Measurements from ENCODE around the gene KIF22. TPM values are rescaled to one million over a fixed set of nuclear protein-coding genes. Genes with fewer than 3 reads are reported as not detected.

Gene KIF22
- total and polyA plus RNA-seq, 9 of the 15 experiments (the other 6 are each of a cell fraction or from before 2014, with no cell fraction given) = 8.7 to 232 (median 131) TPM

DNA sequence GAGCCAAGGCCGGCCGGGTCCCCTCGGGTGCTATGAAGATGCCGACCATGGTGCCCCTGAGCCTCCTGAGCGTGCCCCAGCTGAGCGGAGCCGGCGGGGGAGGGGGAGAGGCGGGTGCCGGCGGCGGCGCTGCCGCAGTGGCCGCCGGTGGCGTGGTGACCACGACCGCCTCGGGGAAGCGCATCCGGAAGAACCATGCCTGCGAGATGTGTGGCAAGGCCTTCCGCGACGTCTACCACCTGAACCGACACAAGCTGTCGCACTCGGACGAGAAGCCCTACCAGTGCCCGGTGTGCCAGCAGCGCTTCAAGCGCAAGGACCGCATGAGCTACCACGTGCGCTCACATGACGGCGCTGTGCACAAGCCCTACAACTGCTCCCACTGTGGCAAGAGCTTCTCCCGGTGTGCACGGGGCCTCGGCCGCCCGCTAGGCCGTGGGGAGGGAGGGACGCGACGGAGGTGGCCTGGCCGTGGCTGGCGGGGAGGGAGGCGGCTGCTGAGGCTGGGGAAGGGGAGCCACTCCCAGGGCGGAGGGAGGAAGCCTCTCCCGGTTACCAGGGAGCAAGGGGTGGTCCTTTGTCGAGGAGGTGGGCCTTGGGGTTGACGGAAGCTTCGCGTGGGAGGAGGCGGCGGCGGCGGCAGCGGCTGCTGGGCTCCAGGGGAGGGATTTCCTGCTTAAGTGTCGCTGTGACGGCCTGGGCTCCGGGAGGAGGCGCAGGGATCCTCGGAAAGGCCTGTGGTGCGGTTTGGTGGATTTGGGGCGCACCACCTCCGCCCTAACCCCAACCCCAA is 17.1 kb downstream of the KIF22 start (continued):
- peak; percentile 51; the same call in 1 of the 2 replicates for TF ChIP-seq E2F3 (CRISPR knock-in tag; IDR thresholded peaks at IDR 0.05)
- TF ChIP-seq, protein P1, sequence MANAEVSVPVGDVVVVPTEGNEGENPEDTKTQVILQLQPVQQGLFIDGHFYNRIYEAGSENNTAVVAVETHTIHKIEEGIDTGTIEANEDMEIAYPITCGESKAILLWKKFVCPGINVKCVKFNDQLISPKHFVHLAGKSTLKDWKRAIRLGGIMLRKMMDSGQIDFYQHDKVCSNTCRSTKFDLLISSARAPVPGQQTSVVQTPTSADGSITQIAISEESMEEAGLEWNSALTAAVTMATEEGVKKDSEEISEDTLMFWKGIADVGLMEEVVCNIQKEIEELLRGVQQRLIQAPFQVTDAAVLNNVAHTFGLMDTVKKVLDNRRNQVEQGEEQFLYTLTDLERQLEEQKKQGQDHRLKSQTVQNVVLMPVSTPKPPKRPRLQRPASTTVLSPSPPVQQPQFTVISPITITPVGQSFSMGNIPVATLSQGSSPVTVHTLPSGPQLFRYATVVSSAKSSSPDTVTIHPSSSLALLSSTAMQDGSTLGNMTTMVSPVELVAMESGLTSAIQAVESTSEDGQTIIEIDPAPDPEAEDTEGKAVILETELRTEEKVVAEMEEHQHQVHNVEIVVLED (CRISPR knock-in tag; IDR thresholded peaks at IDR 0.05) = 0 out of 2 replicates have a peak, but pooled peaks have one; percentile 8
- TF ChIP-seq HCFC1 (IDR thresholded peaks at IDR 0.05; ENCODE audit: low read depth, low read length) = 0 out of 2 replicates have a peak, but pooled peaks have one; percentile 11
- 0 out of 2 replicates have a peak, but pooled peaks have one; percentile 1 for TF ChIP-seq JUND (IDR thresholded peaks at IDR 0.05; ENCODE audit: borderline replicate concordance, low read depth, low read length)
- peak; percentile 43; the same call in 1 of the 3 replicates for TF ChIP-seq JUND (tag; IDR thresholded peaks at IDR 0.05; ENCODE audit: borderline replicate concordance, low read depth, low read length)
- TF ChIP-seq TOE1 (IDR thresholded peaks at IDR 0.05; ENCODE audit: borderline replicate concordance) = peak; percentile 56; the same call in 1 of the 2 replicates
- peak; percentile 85; the same call in 1 of the 2 replicates for TF ChIP-seq TOE1 (CRISPR knock-in tag; IDR thresholded peaks at IDR 0.05; ENCODE audit: borderline replicate concordance, low read depth)
- TF ChIP-seq, protein P2, sequence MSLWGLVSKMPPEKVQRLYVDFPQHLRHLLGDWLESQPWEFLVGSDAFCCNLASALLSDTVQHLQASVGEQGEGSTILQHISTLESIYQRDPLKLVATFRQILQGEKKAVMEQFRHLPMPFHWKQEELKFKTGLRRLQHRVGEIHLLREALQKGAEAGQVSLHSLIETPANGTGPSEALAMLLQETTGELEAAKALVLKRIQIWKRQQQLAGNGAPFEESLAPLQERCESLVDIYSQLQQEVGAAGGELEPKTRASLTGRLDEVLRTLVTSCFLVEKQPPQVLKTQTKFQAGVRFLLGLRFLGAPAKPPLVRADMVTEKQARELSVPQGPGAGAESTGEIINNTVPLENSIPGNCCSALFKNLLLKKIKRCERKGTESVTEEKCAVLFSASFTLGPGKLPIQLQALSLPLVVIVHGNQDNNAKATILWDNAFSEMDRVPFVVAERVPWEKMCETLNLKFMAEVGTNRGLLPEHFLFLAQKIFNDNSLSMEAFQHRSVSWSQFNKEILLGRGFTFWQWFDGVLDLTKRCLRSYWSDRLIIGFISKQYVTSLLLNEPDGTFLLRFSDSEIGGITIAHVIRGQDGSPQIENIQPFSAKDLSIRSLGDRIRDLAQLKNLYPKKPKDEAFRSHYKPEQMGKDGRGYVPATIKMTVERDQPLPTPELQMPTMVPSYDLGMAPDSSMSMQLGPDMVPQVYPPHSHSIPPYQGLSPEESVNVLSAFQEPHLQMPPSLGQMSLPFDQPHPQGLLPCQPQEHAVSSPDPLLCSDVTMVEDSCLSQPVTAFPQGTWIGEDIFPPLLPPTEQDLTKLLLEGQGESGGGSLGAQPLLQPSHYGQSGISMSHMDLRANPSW (CRISPR knock-in tag; IDR thresholded peaks at IDR 0.05) = peak; percentile 81; the same call in 1 of the 2 replicates
- no peak; a peak in 1 of 4 replicates for TF ChIP-seq ETV6 (IDR thresholded peaks at IDR 0.05; ENCODE audit: borderline replicate concordance in 1 of 2, low read depth in 2 of 2, low read length in 1 of 2)
- TF ChIP-seq ETV6 (CRISPR knock-in tag; IDR thresholded peaks at IDR 0.05; ENCODE audit: borderline replicate concordance) = peak; percentile 90; the same call in 1 of the 2 replicates
- TF ChIP-seq NUFIP1 (IDR thresholded peaks at IDR 0.05; ENCODE audit: partially characterized antibody) = no peak
- TF ChIP-seq SRF (CRISPR knock-in tag; IDR thresholded peaks at IDR 0.05) = peak in 1 of 2 experiments; percentile 68; a peak in 1 of 4 replicates
- TF ChIP-seq ZKSCAN1 (IDR thresholded peaks at IDR 0.05; ENCODE audit: low read depth, low read length) = peak; percentile 45; the same call in 1 of the 2 replicates
- TF ChIP-seq POLR2A (conservative IDR thresholded peaks at IDR 0.05) = peak; percentile 83
- TF ChIP-seq CBFA2T3 (IDR thresholded peaks at IDR 0.05) = no peak
- no peak for TF ChIP-seq CAMTA2 (CRISPR knock-in tag; conservative IDR thresholded peaks at IDR 0.05)
- peak; percentile 90; the same call in 1 of the 2 replicates for TF ChIP-seq ZNF124 (CRISPR knock-in tag; IDR thresholded peaks at IDR 0.05)
- TF ChIP-seq, protein P3, sequence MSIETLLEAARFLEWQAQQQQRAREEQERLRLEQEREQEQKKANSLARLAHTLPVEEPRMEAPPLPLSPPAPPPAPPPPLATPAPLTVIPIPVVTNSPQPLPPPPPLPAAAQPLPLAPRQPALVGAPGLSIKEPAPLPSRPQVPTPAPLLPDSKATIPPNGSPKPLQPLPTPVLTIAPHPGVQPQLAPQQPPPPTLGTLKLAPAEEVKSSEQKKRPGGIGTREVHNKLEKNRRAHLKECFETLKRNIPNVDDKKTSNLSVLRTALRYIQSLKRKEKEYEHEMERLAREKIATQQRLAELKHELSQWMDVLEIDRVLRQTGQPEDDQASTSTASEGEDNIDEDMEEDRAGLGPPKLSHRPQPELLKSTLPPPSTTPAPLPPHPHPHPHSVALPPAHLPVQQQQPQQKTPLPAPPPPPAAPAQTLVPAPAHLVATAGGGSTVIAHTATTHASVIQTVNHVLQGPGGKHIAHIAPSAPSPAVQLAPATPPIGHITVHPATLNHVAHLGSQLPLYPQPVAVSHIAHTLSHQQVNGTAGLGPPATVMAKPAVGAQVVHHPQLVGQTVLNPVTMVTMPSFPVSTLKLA (conservative IDR thresholded peaks at IDR 0.05) = peak; percentile 96 to 97
- TF ChIP-seq, protein P4, sequence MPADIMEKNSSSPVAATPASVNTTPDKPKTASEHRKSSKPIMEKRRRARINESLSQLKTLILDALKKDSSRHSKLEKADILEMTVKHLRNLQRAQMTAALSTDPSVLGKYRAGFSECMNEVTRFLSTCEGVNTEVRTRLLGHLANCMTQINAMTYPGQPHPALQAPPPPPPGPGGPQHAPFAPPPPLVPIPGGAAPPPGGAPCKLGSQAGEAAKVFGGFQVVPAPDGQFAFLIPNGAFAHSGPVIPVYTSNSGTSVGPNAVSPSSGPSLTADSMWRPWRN (IDR thresholded peaks at IDR 0.05; ENCODE audit: low read depth) = no peak

Data from K562 (cell line).